ENCODE data around the gene MYDGF.

MYDGF gene

DNA sequence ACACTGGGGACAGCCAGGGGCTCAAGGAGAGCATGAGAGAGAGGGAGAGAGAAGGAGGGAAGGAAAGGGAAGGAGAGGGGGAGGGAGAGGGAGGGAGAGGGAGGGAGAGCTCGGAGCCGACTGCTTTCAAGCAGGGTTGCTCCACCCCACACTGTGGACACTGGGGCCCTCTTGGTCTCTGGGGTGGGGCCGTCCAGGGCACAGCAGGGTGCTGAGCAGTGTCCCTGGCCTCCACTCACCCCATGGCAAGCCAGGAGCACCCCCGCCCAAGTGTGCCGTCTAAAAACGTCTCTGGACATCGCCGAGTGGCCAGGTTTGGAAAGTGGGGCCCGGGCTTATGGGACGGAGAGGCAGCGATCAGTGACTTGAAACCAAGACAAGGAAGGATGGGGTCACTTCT, 32.6 kb upstream of the MYDGF start:
- H3K4me3 ChIP-seq (ENCODE audit: low read length) = no peak overlapping the region
- DNase-seq (ENCODE audit: low read depth, low spot score) = no peak

- no peak overlapping the region for H3K4me3 ChIP-seq (ENCODE audit: low read length)
- DNase-seq (ENCODE audit: low read depth, low spot score) = no peak
These were observed 31.4 kb upstream of the MYDGF start for GRCh38 chr19:4701557-4701956.

GRCh38 chr19:4700693-4700970, 30.5 kb upstream of the MYDGF start:
- no peak for DNase-seq (ENCODE audit: low read depth, low spot score)
- no peak overlapping the region for H3K4me3 ChIP-seq (ENCODE audit: low read length)

DNA sequence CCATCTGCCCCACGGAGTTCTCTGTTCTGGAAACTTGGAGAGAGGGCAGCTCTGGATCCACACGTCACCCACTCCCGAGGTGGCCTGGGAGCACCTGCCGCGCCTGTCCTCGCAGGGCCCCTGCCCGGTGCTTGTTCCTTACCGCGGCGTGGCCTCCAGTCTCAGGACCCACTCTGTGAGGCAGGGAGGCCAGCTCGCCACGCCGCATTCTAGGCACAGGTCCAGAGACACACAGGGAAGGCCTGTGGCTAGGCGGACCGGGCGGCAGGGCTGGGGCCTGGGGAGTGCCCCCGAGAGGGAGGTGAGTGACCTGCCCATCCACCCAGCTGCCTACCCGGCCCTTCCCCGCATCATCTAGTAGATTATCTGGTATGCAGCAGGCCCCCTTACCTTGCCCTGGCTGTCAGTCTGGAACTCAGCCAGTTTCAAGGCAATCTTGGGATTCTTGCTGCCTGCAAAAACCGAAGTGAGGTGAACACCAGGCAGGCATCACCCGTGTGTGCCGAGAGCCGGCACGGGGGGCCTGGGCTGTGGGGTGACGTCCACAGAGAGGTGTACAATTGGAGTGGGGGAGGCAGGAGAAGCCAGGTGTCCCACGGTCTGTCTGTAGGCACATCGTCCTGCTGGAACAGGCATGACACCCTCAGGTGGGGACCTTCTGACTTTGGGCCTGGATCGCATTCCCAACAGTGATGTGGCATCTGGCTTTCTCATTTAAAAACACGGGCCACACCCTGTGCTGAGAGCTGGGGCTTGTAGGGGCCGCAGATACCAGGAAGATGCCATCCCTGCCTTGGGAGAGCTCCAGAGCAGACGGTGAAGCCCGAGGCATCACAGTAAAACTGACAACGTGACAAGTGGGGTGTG, 29.9 kb upstream of the MYDGF start:
- H3K4me3 ChIP-seq (ENCODE audit: low read length) = no peak overlapping the region

DNA sequence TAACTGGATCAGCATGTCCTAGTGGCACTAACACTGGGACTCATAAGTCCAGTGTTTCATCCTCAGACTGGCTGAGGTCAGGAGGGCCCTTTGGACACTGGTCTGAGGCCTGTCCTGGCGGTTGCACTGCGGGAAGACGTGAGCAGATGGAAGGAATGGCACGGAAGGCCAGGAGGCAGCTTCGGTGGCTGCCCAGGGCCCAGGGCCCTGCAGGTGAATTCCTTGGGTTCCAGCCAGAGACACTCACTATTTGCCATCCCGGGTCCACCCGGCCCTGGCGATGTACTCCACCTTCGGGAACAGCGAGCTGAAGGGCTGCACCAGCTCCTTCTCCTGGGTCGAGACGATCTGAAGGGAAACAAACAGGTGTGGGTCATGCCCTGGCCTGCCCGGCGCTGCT, 27.2 kb upstream of the MYDGF start:
- DNase-seq (ENCODE audit: low read depth, low spot score) = no peak

More for the DNA sequence above, 29.9 kb upstream of the MYDGF start:
- no peak for DNase-seq (ENCODE audit: low read depth, low spot score)

DNA sequence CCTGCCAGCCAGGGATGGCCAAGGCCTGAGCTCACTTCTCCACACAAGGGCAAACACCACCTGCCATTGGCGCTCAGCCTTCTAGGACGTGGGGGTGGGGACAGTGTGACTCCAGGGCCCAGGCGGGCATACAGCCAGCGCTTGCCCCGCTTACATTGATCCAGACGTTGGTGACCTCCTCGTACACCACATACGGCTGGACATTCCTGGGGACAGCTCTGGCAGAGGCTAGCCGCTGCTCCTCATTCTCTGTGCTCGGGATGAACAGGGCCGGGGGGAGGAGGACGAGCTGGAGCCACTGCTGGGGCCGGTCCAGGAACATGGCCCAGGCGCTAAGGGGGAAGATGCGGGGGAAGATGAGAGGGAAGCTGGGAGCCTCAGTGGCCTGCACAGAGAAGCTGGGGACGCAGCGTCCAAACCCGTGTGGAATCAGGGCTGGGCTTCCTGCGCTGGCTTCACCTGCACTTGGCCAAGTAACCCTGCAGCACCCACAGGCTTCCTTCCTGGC, 25.1 kb upstream of the MYDGF start:
- no peak overlapping the region for H3K4me3 ChIP-seq (ENCODE audit: low read length)
- DNase-seq (ENCODE audit: low read depth, low spot score) = no peak

More for the DNA sequence above, 27.2 kb upstream of the MYDGF start:
- H3K4me3 ChIP-seq (ENCODE audit: low read length) = no peak overlapping the region

DNA sequence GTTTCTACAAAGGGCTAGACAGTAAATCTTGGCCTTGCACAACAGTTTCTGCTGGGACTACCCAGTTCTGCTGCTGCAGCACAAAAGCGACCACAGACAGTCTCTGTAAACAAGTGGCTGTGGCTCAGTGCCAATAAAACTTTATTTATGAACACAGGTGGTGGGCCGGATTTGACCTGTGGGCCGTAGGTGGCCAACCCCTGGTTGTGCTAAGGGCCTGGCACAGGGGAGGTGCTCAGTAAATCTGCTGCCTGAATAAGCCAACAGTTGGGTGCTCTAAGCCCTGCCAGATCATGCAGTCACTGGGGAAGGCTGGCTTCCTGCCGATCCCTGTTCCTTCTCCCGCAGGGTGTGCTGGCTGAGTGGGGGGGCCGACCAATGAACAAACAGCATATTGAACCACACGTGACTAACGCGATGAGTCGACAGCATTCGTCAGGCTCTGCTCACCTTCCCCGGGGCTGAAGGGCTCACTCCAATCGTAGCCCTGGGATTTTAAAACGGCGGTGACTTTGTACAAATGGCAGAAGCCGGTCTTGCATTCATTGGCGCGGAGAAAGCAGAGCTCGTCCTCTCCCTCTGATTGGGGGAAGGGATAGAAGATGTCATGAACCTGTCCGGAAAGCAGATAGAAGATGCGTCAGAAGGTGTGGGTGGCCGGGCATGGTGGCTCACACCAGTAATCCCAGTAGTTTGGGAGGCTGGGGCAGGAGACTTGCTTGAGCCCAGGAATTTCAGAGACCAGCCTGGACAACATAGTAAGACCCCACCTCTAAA, 24.3 kb upstream of the MYDGF start:
- DNase-seq (ENCODE audit: low read depth, low spot score) = no peak
- H3K4me3 ChIP-seq (ENCODE audit: low read length) = no peak overlapping the region

GRCh38 chr19:4693471-4694121, 23.5 kb upstream of the MYDGF start:
- no peak for DNase-seq (ENCODE audit: low read depth, low spot score)
- no peak overlapping the region for H3K4me3 ChIP-seq (ENCODE audit: low read length)

DNA sequence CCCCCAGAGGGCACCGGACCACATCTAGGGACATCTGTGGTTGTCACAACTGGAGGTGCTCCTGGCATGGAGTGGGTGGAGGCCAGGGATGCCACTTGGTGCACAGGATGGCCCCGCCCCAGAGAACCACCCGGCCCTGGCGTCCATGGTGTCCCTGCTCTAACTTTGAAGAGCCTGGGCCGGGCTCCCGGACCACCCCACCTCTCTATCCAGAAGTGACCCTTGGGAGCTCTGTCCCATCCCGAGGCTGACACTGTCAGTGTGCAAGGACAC, 22.9 kb upstream of the MYDGF start:
- H3K4me3 ChIP-seq (ENCODE audit: low read length) = no peak overlapping the region
- DNase-seq (ENCODE audit: low read depth, low spot score) = no peak

DNA sequence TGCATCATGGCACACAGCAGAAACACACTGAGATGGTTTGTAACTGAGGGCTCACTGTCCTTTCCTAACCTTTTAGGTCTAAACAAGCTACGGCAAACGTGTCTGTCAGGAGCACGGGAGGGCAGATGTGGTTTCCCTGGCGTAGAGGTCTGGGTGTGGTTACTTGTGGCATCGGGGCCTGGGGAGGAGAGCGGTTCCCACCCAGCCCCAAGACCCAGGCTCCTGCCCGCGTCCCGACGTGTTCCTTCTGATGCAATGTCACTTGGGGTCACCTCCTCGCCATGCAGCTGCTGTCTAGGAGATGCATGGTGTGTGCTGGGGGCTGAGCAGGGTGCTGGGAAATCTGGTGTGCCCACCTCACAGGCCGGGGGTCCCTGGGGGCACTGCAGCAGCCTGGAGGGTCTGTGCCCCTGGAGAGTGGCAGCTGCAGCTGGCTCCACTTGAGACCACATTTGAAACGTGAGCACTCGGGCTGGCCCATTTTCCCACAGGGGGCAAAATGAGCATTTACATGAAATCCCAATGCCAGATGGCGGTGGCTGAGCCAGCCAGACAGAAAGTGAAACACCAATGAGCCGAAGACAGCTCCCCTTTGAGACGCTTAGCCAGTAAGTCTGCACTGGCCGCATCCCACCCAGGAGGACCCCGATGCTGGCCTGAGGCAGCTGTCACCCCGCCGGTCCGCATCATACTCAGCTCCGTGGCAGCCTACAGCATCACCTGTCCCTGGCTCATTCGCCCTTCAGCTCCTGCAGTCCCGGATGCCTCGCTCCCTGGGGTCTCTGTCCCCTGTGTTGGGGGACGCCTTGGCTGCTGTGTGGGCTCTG, 22.3 kb upstream of the MYDGF start:
- H3K4me3 ChIP-seq (ENCODE audit: low read length) = no peak overlapping the region
- DNase-seq (ENCODE audit: low read depth, low spot score) = no peak

GRCh38 chr19:4691373-4691772, 21.2 kb upstream of the MYDGF start:
- H3K4me3 ChIP-seq (ENCODE audit: low read length) = no peak overlapping the region
- no peak for DNase-seq (ENCODE audit: low read depth, low spot score)

- DNase-seq (ENCODE audit: low read depth, low spot score) = no peak
These were observed 20.2 kb upstream of the MYDGF start for GRCh38 chr19:4690361-4690760.

GRCh38 chr19:4689403-4689802, 19.3 kb upstream of the MYDGF start:
- H3K4me3 ChIP-seq (ENCODE audit: low read length) = no peak overlapping the region
- no peak for DNase-seq (ENCODE audit: low read depth, low spot score)

More at GRCh38 chr19:4690361-4690760, 20.2 kb upstream of the MYDGF start:
- H3K4me3 ChIP-seq (ENCODE audit: low read length) = no peak overlapping the region

- no peak for DNase-seq (ENCODE audit: low read depth, low spot score)
- no peak overlapping the region for H3K4me3 ChIP-seq (ENCODE audit: low read length)
These were observed 18.4 kb upstream of the MYDGF start for GRCh38 chr19:4688587-4688986.

DNA sequence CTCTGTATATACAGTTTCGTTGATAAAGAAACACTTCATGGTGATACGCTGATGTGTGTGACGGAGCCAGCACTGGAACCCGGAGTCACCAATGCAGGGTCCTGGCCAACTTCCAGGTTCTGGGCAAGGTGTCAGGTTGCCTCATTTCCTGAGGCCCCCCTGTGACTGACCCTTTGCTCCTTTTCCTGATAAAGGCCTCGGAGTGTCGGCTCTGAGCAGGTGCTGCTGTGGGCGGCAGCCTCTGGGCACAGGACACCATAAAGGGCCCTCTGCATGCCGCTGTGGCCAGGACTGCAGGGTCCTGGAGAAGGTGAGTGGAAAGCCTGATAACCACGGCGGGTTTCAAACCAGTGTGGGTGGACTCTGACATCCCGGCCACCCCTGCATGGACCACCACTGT, 17.3 kb upstream of the MYDGF start:
- no peak overlapping the region for H3K4me3 ChIP-seq (ENCODE audit: low read length)
- DNase-seq (ENCODE audit: low read depth, low spot score) = no peak

GRCh38 chr19:4686700-4687099, 16.6 kb upstream of the MYDGF start:
- no peak overlapping the region for H3K4me3 ChIP-seq (ENCODE audit: low read length)
- no peak for DNase-seq (ENCODE audit: low read depth, low spot score)

- H3K4me3 ChIP-seq (ENCODE audit: low read length) = no peak overlapping the region
- no peak for DNase-seq (ENCODE audit: low read depth, low spot score)
These were observed 14.4 kb upstream of the MYDGF start for GRCh38 chr19:4684312-4685095.

GRCh38 chr19:4682417-4683200, 12.5 kb upstream of the MYDGF start:
- DNase-seq (ENCODE audit: low read depth, low spot score) = no peak
- H3K4me3 ChIP-seq (ENCODE audit: low read length) = no peak overlapping the region
